HEK293 (cell line): ENCODE results near the gene LRRTM4.
A peak's percentile ranks its signal among the peaks of the same experiment; 100 is the strongest.

Source experiments
- CTCF ChIA-PET: fragments of 350-600 bp; formaldehyde crosslinking; extraction: SDS; loops from one replicate; lab custom pipeline; 2021; ENCODE audit warnings: antibody characterized with exemption; lab: Yijun Ruan, JAX
- POLR2A ChIA-PET: fragments of 300-600 bp; formaldehyde crosslinking; extraction: SDS; loops from one replicate; lab custom pipeline; 2020; ENCODE audit warnings: antibody characterized with exemption, inconsistent platforms; lab: Yijun Ruan, JAX
- H3K27ac ChIP-seq: fragments of 200-500 bp; sonication (Bioruptor generic); 2 replicates; pipeline ENCODE4 v1.5.1; 2014; ENCODE audit warnings: low read depth, low read length, control low read depth, inconsistent platforms; ENCODE audit errors: extremely low read depth
- H3K36me3 ChIP-seq, 2 experiments: fragments of 200-500 bp in 1 of 2; sonication (Bioruptor generic) in 1 of 2; 1 replicate in 1 of 2; 2 replicates in 1 of 2; pipeline ENCODE4 v1.5.1; 2014 to 2017; ENCODE audit warnings: inconsistent platforms in 2 of 2, low read length in 2 of 2; ENCODE audit not compliant: control insufficient read depth in 2 of 2, insufficient read depth in 1 of 2
- H3K4me1 ChIP-seq: fragments of 200-500 bp; sonication (Bioruptor generic); 2 replicates; pipeline ENCODE4 v1.5.1; 2014; ENCODE audit warnings: mild to moderate bottlenecking, low read length, inconsistent platforms; ENCODE audit not compliant: control insufficient read depth, insufficient read depth
- H3K4me3 ChIP-seq: 2 replicates; pipeline ENCODE4 v1.5.1; 2011; ENCODE audit warnings: low read depth, mild to moderate bottlenecking, control low read depth, low read length, moderate library complexity
- H3K9me3 ChIP-seq: fragments of 200-500 bp; sonication (Bioruptor generic); 2 replicates; pipeline ENCODE4 v1.5.1; 2014; ENCODE audit warnings: low read depth, low read length, inconsistent platforms; ENCODE audit not compliant: control insufficient read depth, insufficient read depth
- AEBP2 ChIP-seq: fragments of 450-650 bp; formaldehyde crosslinking; IDR thresholded peaks from 2 replicates; pipeline ENCODE4 v1.5.1; 2016; ENCODE audit warnings: missing biosample characterization, missing genetic modification characterization, borderline replicate concordance
- FEZF1 ChIP-seq: fragments of 450-650 bp; formaldehyde crosslinking; IDR thresholded peaks from 2 replicates; pipeline ENCODE4 v1.5.1; 2016; ENCODE audit warnings: missing biosample characterization, missing genetic modification characterization
- GLI2 ChIP-seq: fragments of 450-650 bp; formaldehyde crosslinking; IDR thresholded peaks from 2 replicates; pipeline ENCODE4; 2017; ENCODE audit warnings: missing biosample characterization, missing genetic modification characterization, low read depth, borderline replicate concordance
- GLIS1 ChIP-seq: fragments of 450-650 bp; formaldehyde crosslinking; IDR thresholded peaks from 2 replicates; pipeline ENCODE4 v1.5.1; 2016; ENCODE audit warnings: missing biosample characterization, missing genetic modification characterization
- GLIS2 ChIP-seq: fragments of 450-650 bp; formaldehyde crosslinking; IDR thresholded peaks from 2 replicates; pipeline ENCODE4 v1.5.1; 2016; ENCODE audit warnings: missing biosample characterization, missing genetic modification characterization
- KLF10 ChIP-seq: fragments of 450-650 bp; IDR thresholded peaks from 2 replicates; pipeline ENCODE4 v1.5.1; 2018; ENCODE audit warnings: missing biosample characterization, mild to moderate bottlenecking, missing genetic modification characterization
- MYNN ChIP-seq: fragments of 450-650 bp; formaldehyde crosslinking; IDR thresholded peaks from 2 replicates; pipeline ENCODE4 v1.5.1; 2016; ENCODE audit warnings: missing biosample characterization, missing genetic modification characterization, borderline replicate concordance
- OSR2 ChIP-seq: fragments of 450-650 bp; formaldehyde crosslinking; IDR thresholded peaks from 2 replicates; pipeline ENCODE4 v1.5.1; 2016; ENCODE audit warnings: missing biosample characterization, missing genetic modification characterization
- SALL2 ChIP-seq: fragments of 450-650 bp; formaldehyde crosslinking; IDR thresholded peaks from 2 replicates; pipeline ENCODE4 v1.5.0; 2017; ENCODE audit warnings: missing biosample characterization, mild to moderate bottlenecking, missing genetic modification characterization, borderline replicate concordance
- SP2 ChIP-seq: fragments of 450-650 bp; formaldehyde crosslinking; IDR thresholded peaks from 2 replicates; pipeline ENCODE4 v1.5.1; 2016; ENCODE audit warnings: missing biosample characterization, missing genetic modification characterization
- SP3 ChIP-seq: fragments of 450-650 bp; formaldehyde crosslinking; IDR thresholded peaks from 2 replicates; pipeline ENCODE4 v1.5.1; 2016; ENCODE audit warnings: missing biosample characterization, missing genetic modification characterization
- SP7 ChIP-seq: fragments of 450-650 bp; formaldehyde crosslinking; IDR thresholded peaks from 2 replicates; pipeline ENCODE4 v1.5.1; 2016; ENCODE audit warnings: missing biosample characterization, missing genetic modification characterization
- TCF7L2 ChIP-seq: IDR thresholded peaks from 2 replicates; pipeline ENCODE4 v1.6.1; 2011; ENCODE audit warnings: low read depth, mild to moderate bottlenecking, inconsistent platforms, low read length, moderate library complexity, borderline replicate concordance
- ZBTB21 ChIP-seq: fragments of 450-650 bp; formaldehyde crosslinking; IDR thresholded peaks from 2 replicates; pipeline ENCODE4 v1.5.1; 2017; ENCODE audit warnings: missing biosample characterization, missing genetic modification characterization
- ZEB2 ChIP-seq: fragments of 450-650 bp; formaldehyde crosslinking; IDR thresholded peaks from 2 replicates; pipeline ENCODE4 v1.5.1; 2016; ENCODE audit warnings: missing biosample characterization, missing genetic modification characterization
- ZFP37 ChIP-seq: fragments of 450-650 bp; formaldehyde crosslinking; IDR thresholded peaks from 2 replicates; pipeline ENCODE4 v1.5.1; 2016; ENCODE audit warnings: missing biosample characterization, missing genetic modification characterization
- ZNF16 ChIP-seq: fragments of 450-650 bp; formaldehyde crosslinking; IDR thresholded peaks from 2 replicates; pipeline ENCODE4 v1.5.1; 2016; ENCODE audit warnings: low read depth, missing biosample characterization, missing genetic modification characterization
- ZNF24 ChIP-seq: fragments of 450-650 bp; formaldehyde crosslinking; IDR thresholded peaks from 2 replicates; pipeline ENCODE4 v1.5.1; 2016; ENCODE audit warnings: missing biosample characterization, missing genetic modification characterization
- ZNF449 ChIP-seq: fragments of 450-650 bp; formaldehyde crosslinking; IDR thresholded peaks from 2 replicates; pipeline ENCODE4 v1.5.1; 2017; ENCODE audit warnings: missing biosample characterization, mild to moderate bottlenecking, missing genetic modification characterization, moderate library complexity
- ZNF558 ChIP-seq: fragments of 450-650 bp; formaldehyde crosslinking; IDR thresholded peaks from 2 replicates; pipeline ENCODE4 v1.5.1; 2016; ENCODE audit warnings: missing biosample characterization, missing genetic modification characterization
- ZNF629 ChIP-seq: fragments of 450-650 bp; formaldehyde crosslinking; IDR thresholded peaks from 2 replicates; pipeline ENCODE4 v1.5.1; 2017; ENCODE audit warnings: missing biosample characterization, missing genetic modification characterization
- ZNF639 ChIP-seq: fragments of 450-650 bp; formaldehyde crosslinking; IDR thresholded peaks from 2 replicates; pipeline ENCODE4 v1.5.1; 2016; ENCODE audit warnings: missing biosample characterization, missing genetic modification characterization

Gene LRRTM4

GRCh38 chr2:77009307-77009706, 512.9 kb downstream of the LRRTM4 start (continued):
- TF ChIP-seq ZNF449 = 0 out of 2 replicates have a peak, but pooled peaks have one; percentile 13
- TF ChIP-seq MYNN (tag by site-specific recombination) = no peak
- TF ChIP-seq ZFP37 (tag by site-specific recombination) = 0 out of 2 replicates have a peak, but pooled peaks have one; percentile 33
- TF ChIP-seq SP3 (tag by site-specific recombination) = peak; percentile 33; the same call in 1 of the 2 replicates
- peak; percentile 53; the same call in 1 of the 2 replicates for TF ChIP-seq ZNF629 (tag by site-specific recombination)
- TF ChIP-seq ZNF16 (tag by site-specific recombination) = no peak
- 0 out of 2 replicates have a peak, but pooled peaks have one; percentile 43 for TF ChIP-seq ZNF558 (tag by site-specific recombination)
- peak; percentile 61 for TF ChIP-seq FEZF1 (tag by site-specific recombination)
- 0 out of 2 replicates have a peak, but pooled peaks have one; percentile 25 for TF ChIP-seq KLF10 (tag by site-specific recombination)
- 0 out of 2 replicates have a peak, but pooled peaks have one; percentile 41 for TF ChIP-seq ZEB2
- peak; percentile 12; the same call in 1 of the 2 replicates for TF ChIP-seq ZBTB21 (tag by site-specific recombination)
- TF ChIP-seq SP2 (tag by site-specific recombination) = no peak
- TF ChIP-seq OSR2 (tag by site-specific recombination) = peak; percentile 68
- peak; percentile 35; the same call in 1 of the 2 replicates for TF ChIP-seq TCF7L2
- peak; percentile 60 for TF ChIP-seq GLI2 (tag by site-specific recombination)
- TF ChIP-seq ZNF24 = peak; percentile 32; the same call in 1 of the 2 replicates
- TF ChIP-seq SP7 (tag by site-specific recombination) = peak; percentile 93
- 0 out of 2 replicates have a peak, but pooled peaks have one; percentile 14 for TF ChIP-seq GLIS2 (tag by site-specific recombination)
- no peak for TF ChIP-seq SALL2 (tag by site-specific recombination)
- TF ChIP-seq ZNF639 = peak; percentile 21; the same call in 1 of the 2 replicates

GRCh38 chr2:77008853-77009252, 513.3 kb downstream of the LRRTM4 start:
- no peaks in the 10 kb centered on the region for H3K9me3 ChIP-seq
- H3K27ac ChIP-seq = no peak overlapping the region
- no peaks in the 10 kb centered on the region for H3K4me1 ChIP-seq
- CTCF ChIA-PET = no interaction called here
- H3K4me3 ChIP-seq = no peak overlapping the region
- TF ChIP-seq AEBP2 (tag by site-specific recombination) = no peak
- TF ChIP-seq GLIS1 (tag by site-specific recombination) = 0 out of 2 replicates have a peak, but pooled peaks have one; percentile 7
- POLR2A ChIA-PET = no interaction called here
- no peaks in the 10 kb centered on the region for H3K36me3 ChIP-seq
